Measurements from ENCODE around the gene HOXD3. TPM values are rescaled to one million over a fixed set of nuclear protein-coding genes. Genes with fewer than 3 reads are reported as not detected.

The HOXD3 gene
- total RNA-seq, 1 experiment from 2014 or later = not detected

DNA sequence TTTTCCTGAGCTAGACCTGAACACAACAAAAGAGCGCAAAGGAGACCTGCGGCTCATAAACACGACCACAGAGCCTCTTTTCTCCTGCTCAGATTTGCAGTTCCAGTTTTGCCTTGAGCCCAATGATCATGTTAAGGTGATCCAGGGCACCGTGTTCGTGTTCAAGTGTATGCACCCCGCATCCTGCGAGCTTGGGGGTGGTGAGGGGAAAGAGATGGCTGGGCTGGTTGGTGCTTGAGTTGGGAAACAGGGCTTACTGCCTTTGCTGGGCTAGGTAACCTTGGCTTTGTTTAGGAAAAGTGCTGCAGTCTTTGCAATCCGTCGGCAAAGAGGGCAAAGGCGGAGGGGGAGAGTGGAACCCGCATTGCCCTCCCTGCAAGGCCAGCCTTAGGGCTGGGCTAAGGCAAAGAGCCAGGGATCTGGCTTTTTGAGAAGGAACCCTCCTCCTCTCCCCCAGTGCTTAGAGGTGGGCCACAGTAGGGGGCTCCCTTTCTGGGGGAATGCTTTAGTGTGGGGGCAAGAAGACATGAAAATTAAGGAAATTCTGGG, 39.2 kb upstream of the HOXD3 start:
- intact Hi-C loops (cut with micrococcal nuclease; ENCODE audit: unreplicated experiment) = no loop called here
- Mint-ChIP-seq H3K27ac (ENCODE audit: unreplicated experiment) (no peak overlapping the region), H3K4me3 (ENCODE audit: low read depth, unreplicated experiment) (no peak overlapping the region), H3K9me3 (ENCODE audit: low read depth, unreplicated experiment) (no peaks in the 10 kb centered on the region), H3K27me3 (ENCODE audit: unreplicated experiment) (peaks cover 76% of the 10 kb centered on the region), H3K36me3 (ENCODE audit: insufficient read depth, unreplicated experiment) (no peaks in the 10 kb centered on the region), H3K4me1 (ENCODE audit: low read depth, unreplicated experiment) (no peaks in the 10 kb centered on the region)
- DNase-seq = no peak
- no TSS peak for BruUV-seq (replicated peaks)
- TF ChIP-seq, protein P1, sequence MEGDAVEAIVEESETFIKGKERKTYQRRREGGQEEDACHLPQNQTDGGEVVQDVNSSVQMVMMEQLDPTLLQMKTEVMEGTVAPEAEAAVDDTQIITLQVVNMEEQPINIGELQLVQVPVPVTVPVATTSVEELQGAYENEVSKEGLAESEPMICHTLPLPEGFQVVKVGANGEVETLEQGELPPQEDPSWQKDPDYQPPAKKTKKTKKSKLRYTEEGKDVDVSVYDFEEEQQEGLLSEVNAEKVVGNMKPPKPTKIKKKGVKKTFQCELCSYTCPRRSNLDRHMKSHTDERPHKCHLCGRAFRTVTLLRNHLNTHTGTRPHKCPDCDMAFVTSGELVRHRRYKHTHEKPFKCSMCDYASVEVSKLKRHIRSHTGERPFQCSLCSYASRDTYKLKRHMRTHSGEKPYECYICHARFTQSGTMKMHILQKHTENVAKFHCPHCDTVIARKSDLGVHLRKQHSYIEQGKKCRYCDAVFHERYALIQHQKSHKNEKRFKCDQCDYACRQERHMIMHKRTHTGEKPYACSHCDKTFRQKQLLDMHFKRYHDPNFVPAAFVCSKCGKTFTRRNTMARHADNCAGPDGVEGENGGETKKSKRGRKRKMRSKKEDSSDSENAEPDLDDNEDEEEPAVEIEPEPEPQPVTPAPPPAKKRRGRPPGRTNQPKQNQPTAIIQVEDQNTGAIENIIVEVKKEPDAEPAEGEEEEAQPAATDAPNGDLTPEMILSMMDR (IDR thresholded peaks at IDR 0.05; ENCODE audit: unreplicated experiment) = no peak
- CTCF ChIA-PET = no interaction called here

DNA sequence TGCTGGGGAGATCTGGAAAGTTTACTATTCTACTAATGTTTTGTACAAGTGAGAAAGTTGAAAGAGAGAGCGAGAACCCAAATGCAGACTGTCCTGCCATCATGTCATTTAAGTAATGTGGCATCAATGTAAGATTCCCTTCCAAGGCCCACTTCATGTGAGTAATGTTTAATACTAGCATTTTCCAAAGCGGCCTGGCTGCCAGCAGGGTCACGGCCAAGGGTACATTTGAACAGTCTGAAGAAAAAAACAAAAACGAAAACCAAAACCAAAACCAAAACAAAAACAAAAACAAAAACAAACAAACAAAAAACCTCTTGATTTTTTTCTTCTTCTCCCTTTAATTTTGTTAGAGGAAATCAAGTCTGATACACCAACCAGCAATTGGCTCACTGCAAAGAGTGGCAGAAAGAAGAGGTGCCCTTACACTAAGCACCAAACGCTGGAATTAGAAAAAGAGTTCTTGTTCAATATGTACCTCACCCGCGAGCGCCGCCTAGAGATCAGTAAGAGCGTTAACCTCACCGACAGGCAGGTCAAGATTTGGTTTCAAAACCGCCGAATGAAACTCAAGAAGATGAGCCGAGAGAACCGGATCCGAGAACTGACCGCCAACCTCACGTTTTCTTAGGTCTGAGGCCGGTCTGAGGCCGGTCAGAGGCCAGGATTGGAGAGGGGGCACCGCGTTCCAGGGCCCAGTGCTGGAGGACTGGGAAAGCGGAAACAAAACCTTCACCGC, 38.3 kb upstream of the HOXD3 start:
- H3K27me3 Mint-ChIP-seq (ENCODE audit: unreplicated experiment) = peaks cover 67% of the 10 kb centered on the region
- H3K36me3 Mint-ChIP-seq (ENCODE audit: insufficient read depth, unreplicated experiment) = no peaks in the 10 kb centered on the region
- CTCF ChIA-PET = no interaction called here
- TF ChIP-seq, protein P1 (IDR thresholded peaks at IDR 0.05; ENCODE audit: unreplicated experiment) = peak; percentile 50
- H3K4me3 Mint-ChIP-seq (ENCODE audit: low read depth, unreplicated experiment) = no peak overlapping the region
- no peak for DNase-seq
- H3K9me3 Mint-ChIP-seq (ENCODE audit: low read depth, unreplicated experiment) = no peaks in the 10 kb centered on the region
- no peaks in the 10 kb centered on the region for H3K4me1 Mint-ChIP-seq (ENCODE audit: low read depth, unreplicated experiment)
- H3K27ac Mint-ChIP-seq (ENCODE audit: unreplicated experiment) = no peak overlapping the region
- intact Hi-C loops (cut with micrococcal nuclease; ENCODE audit: unreplicated experiment) = no loop called here
- no TSS peak for BruUV-seq (replicated peaks)

GRCh38 chr2:176120364-176121189, 36.5 kb upstream of the HOXD3 start:
- TF ChIP-seq, protein P1 (IDR thresholded peaks at IDR 0.05; ENCODE audit: unreplicated experiment) = no peak
- no peaks in the 10 kb centered on the region for H3K36me3 Mint-ChIP-seq (ENCODE audit: insufficient read depth, unreplicated experiment)
- intact Hi-C loops (cut with micrococcal nuclease; ENCODE audit: unreplicated experiment) = loop anchor here (10.0 kb wide), 1 partner anchor 1644 kb away; no protein-coding TSS in a partner anchor
- no TSS peak for BruUV-seq (replicated peaks)
- no peaks in the 10 kb centered on the region for H3K4me1 Mint-ChIP-seq (ENCODE audit: low read depth, unreplicated experiment)
- no peak for DNase-seq
- CTCF ChIA-PET = interaction anchor here (0.5 to 0.9 kb wide), 2 partner anchors 24 to 684 kb away, joined by 3 to 11 read pairs; no protein-coding TSS in a partner anchor
- H3K4me3 Mint-ChIP-seq (ENCODE audit: low read depth, unreplicated experiment) = no peak overlapping the region
- H3K27me3 Mint-ChIP-seq (ENCODE audit: unreplicated experiment) = peaks cover 50% of the 10 kb centered on the region
- H3K27ac Mint-ChIP-seq (ENCODE audit: unreplicated experiment) = no peak overlapping the region
- H3K9me3 Mint-ChIP-seq (ENCODE audit: low read depth, unreplicated experiment) = no peaks in the 10 kb centered on the region

DNA sequence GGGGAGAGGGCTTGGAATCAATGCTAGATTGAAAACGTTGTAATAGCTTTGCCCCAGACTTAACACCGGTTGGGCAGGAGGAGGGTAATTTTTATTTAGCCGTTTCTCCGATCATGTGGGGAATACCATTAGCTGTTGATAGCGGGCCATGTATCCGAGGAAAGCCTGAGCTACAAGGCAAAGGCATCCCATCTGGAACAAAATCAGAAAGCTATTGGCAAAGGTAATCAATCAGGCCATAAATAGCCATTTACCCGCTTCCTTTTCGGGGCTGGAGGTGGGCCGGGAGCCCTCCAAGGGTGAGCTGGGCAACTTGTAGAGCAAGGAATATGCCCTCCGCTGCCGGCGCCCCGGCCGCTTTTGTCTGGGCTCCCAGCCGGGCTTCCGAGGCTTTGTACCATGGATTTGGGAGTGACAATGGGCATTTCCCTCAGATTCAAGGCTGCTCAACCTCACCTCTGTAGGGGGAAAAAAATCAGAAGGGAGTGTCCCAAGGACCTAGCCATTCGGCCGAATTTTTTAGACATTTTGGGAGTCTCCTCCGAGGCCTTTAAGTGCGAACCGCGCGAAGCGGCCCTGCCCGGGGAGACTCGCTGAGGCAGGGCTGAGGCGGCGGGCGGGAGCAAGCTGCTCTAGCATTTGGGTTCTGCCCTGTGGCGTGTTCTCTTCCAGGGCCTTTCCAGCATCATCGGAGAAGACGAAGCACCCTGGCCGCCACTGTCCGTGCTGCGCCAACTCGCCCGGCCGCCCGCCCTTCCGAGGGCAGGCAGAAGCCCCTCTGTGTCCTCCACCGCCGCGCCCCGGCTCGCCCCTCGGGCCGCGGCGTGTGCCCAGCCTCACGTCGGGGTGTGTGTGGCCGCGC, 35.7 kb upstream of the HOXD3 start:
- BruUV-seq (replicated peaks) = no TSS peak
- DNase-seq = no peak
- no peak overlapping the region for H3K4me3 Mint-ChIP-seq (ENCODE audit: low read depth, unreplicated experiment)
- intact Hi-C loops (cut with micrococcal nuclease; ENCODE audit: unreplicated experiment) = loop anchor here (10.0 kb wide), 1 partner anchor 1643 kb away; no protein-coding TSS in a partner anchor
- H3K4me1 Mint-ChIP-seq (ENCODE audit: low read depth, unreplicated experiment) = no peaks in the 10 kb centered on the region
- H3K36me3 Mint-ChIP-seq (ENCODE audit: insufficient read depth, unreplicated experiment) = no peaks in the 10 kb centered on the region
- no peaks in the 10 kb centered on the region for H3K9me3 Mint-ChIP-seq (ENCODE audit: low read depth, unreplicated experiment)
- no peak overlapping the region for H3K27ac Mint-ChIP-seq (ENCODE audit: unreplicated experiment)
- TF ChIP-seq, protein P1 (IDR thresholded peaks at IDR 0.05; ENCODE audit: unreplicated experiment) = no peak
- CTCF ChIA-PET = interaction anchor here (0.9 kb wide), 1 partner anchor 683 kb away, joined by 3 read pairs; no protein-coding TSS in a partner anchor
- peaks cover 41% of the 10 kb centered on the region for H3K27me3 Mint-ChIP-seq (ENCODE audit: unreplicated experiment)

All from Calu3 (cell line).